Adrenal gland (tissue), 12 donors: ENCODE results near the gene GAR1. TPM values are rescaled to one million over a fixed set of nuclear protein-coding genes. Genes with fewer than 3 reads are reported as not detected.

Experiments
- DNase-seq, 7 donors: peaks; one replicate each; pipeline ENCODE4 v3.0.0-alpha.2; 2019 to 2020
- H3K27ac ChIP-seq, 5 donors: fragments of 200-600 bp; sonication (generic) in 4 of 5; 1 replicate in 3 of 5; 2 replicates in 2 of 5; pipeline versions ENCODE4 v1.5.1 to v1.8.0; 2016 to 2020; ENCODE audit warnings: mild to moderate bottlenecking in 1 of 5
- H3K27me3 ChIP-seq: fragments of 200-600 bp; 2 replicates; pipeline ENCODE4 v1.8.0; 2021
- H3K36me3 ChIP-seq, 2 donors: fragments of 200-600 bp; replicated peaks in 1 of 2; 1 replicate in 1 of 2; 2 replicates in 1 of 2; pipeline versions ENCODE4 v1.5.1 to v1.8.0; 2018 to 2022
- H3K4me1 ChIP-seq, 2 donors: fragments of 200-600 bp; replicated peaks in 1 of 2; 1 replicate in 1 of 2; 2 replicates in 1 of 2; pipeline versions ENCODE4 v1.5.1 to v1.8.0; 2018 to 2021
- H3K4me3 ChIP-seq, 4 donors: fragments of 200-600 bp; sonication (generic) in 3 of 4; one replicate each; pipeline ENCODE4 v1.5.1; 2016 to 2018
- H3K9me3 ChIP-seq, 3 donors: fragments of 200-600 bp; sonication (generic) in 1 of 3; replicated peaks in 1 of 3; 1 replicate in 2 of 3; 2 replicates in 1 of 3; pipeline versions ENCODE4 v1.5.1 to v1.8.0; 2016 to 2021
- CTCF ChIP-seq, 6 experiments: fragments of 450-650 bp in 4 of 6; fragments of 200-600 bp in 2 of 6; sonication (generic) in 1 of 6; IDR thresholded peaks; 1 replicate in 5 of 6; 2 replicates in 1 of 6; pipeline versions ENCODE4 v1.5.1 to v1.8.0; 2016 to 2021; ENCODE audit warnings: antibody characterized with exemption in 6 of 6, mild to moderate bottlenecking in 2 of 6, moderate library complexity in 1 of 6
- POLR2A ChIP-seq, 2 donors: fragments of 450-650 bp; IDR thresholded peaks; one replicate each; pipeline ENCODE4 v1.6.1; 2017; ENCODE audit warnings: antibody characterized with exemption in 2 of 2, mild to moderate bottlenecking in 2 of 2, moderate library complexity in 1 of 2
- WGBS, 4 donors: extraction: QIAGEN DNeasy Blood & Tissue Kit in 2 of 4; methylation state at CpG; one replicate each; pipeline versions ENCODE4 v1.1.5 to v1.1.7; 2013 to 2017; 5-methylcytosine and 5-hydroxymethylcytosine counted together
- intact Hi-C, 2 donors: fragments of 100-400 bp; cut with DNase I; formaldehyde crosslinking; loops; one replicate each; pipeline versions ENCODE4 v1.14.1 to v1.15.0; 2022 to 2023
- polyA plus RNA-seq, 3 donors: library from polyadenylated mRNA; stranded (reverse); fragments of 200-250 nt in 2 of 3; fragments of 350-450 nt in 1 of 3; fragmentation: Illumina TruSeq in 1 of 3; extraction: RNeasy Lipid Tissue Mini Kit (QIAGEN cat#74804) in 1 of 3; gene quantifications; one replicate each; pipeline ENCODE4 v1.2.3, GENCODE V29; 2013 to 2014
- total RNA-seq, 9 donors: library from RNA; depleted of rRNA in 4 of 9; stranded (reverse); fragments of >200 nt in 4 of 9; fragments of 120-200 nt in 1 of 9; fragmentation: NEBNext Ultra II Directional in 1 of 9; extraction: Animal tissue kit (Norgen Biotek cat#: 25700) in 1 of 9; gene quantifications; one replicate each; pipeline versions ENCODE4 v1.1.0 to v1.2.4, GENCODE V29; 2013 to 2023
- donor health status: healthy with polysubstance abuse.
- donor health status: Bipolar disorder and iron deficiency.
- donor health status: DM: yes; HTN: yes; CAD: no.
- donor health status: DM: no; HTN: no; CAD: no.
- donor health status: DM: no; HTN: no; CAD: no.
- donor health status: DM: yes; HTN: yes; CAD: no.

Gene GAR1
- total and polyA plus RNA-seq, 12 donors = 0.97 to 31.6 (median 15.0) TPM

GRCh38 chr4:109811707-109812106 lies 3.9 kb upstream of the GAR1 start:
- Histone ChIP-seq H3K9me3 (no peaks in the 10 kb centered on the region), H3K27ac (no peak overlapping the region), H3K36me3 (no peaks in the 10 kb centered on the region), H3K4me1 (peaks cover 6 to 7% of the 10 kb centered on the region in 2 donors), H3K27me3 (no peaks in the 10 kb centered on the region), H3K4me3 (no peak overlapping the region)
- intact Hi-C loops = no loop called here
- DNase-seq = no peak
- TF ChIP-seq POLR2A (IDR thresholded peaks at IDR 0.05) = no peak
- TF ChIP-seq CTCF (IDR thresholded peaks at IDR 0.05) = no peak
- 54 to 62% (median 59%) methylated on average over 3 of the region's 3 CpGs for WGBS, 4 donors

- peak in 2 of 7 donors; percentile 8 to 15 for DNase-seq
- whole genome bisulfite sequencing, 4 donors = 0 to 1% (median 0%) methylated on average over 16 to 19 of the region's 19 CpGs
- TF ChIP-seq CTCF (IDR thresholded peaks at IDR 0.05) (no peak), POLR2A (IDR thresholded peaks at IDR 0.05) (no peak)
- Histone ChIP-seq H3K9me3 (no peaks in the 10 kb centered on the region), H3K27ac (peak overlapping the region in 2 of 5 donors; percentile 83 to 89), H3K4me1 (peaks cover 10 to 20% of the 10 kb centered on the region in 2 donors), H3K4me3 (peak overlapping the region; percentile 68 to 88 (median 81)), H3K36me3 (peaks cover 0 to 20% of the 10 kb centered on the region in 2 donors), H3K27me3 (no peaks in the 10 kb centered on the region)
- intact Hi-C loops = loop anchor here in 1 of 2 donors (5.0 kb wide), 1 partner anchor 114 kb away; the partner anchor contains the start of gene CASP6
Measured at GRCh38 chr4:109816082-109816442, 500 bp downstream of the GAR1 start.

GRCh38 chr4:109816894-109817293 lies 1.3 kb downstream of the GAR1 start:
- Histone ChIP-seq H3K27me3 (no peaks in the 10 kb centered on the region), H3K9me3 (no peaks in the 10 kb centered on the region), H3K36me3 (peaks cover 0 to 26% of the 10 kb centered on the region in 2 donors), H3K27ac (peak overlapping the region in 1 of 5 donors; percentile 89), H3K4me3 (peak overlapping the region in 1 of 4 donors; percentile 80), H3K4me1 (peaks cover 10 to 20% of the 10 kb centered on the region in 2 donors)
- intact Hi-C loops = loop anchor here in 1 of 2 donors (5.0 kb wide), 1 partner anchor 115 kb away; the partner anchor contains the start of gene CASP6
- 30 to 48% (median 41%) methylated on average over 1 of the region's 1 CpG for WGBS, 4 donors
- no peak for TF ChIP-seq CTCF (IDR thresholded peaks at IDR 0.05)
- TF ChIP-seq POLR2A (IDR thresholded peaks at IDR 0.05) = no peak
- DNase-seq = no peak

- Histone ChIP-seq H3K27me3 (no peaks in the 10 kb centered on the region), H3K4me1 (peaks cover 10 to 20% of the 10 kb centered on the region in 2 donors), H3K36me3 (peaks cover 0 to 37% of the 10 kb centered on the region in 2 donors), H3K4me3 (no peak overlapping the region), H3K27ac (no peak overlapping the region), H3K9me3 (no peaks in the 10 kb centered on the region)
- no peak for TF ChIP-seq POLR2A (IDR thresholded peaks at IDR 0.05)
- TF ChIP-seq CTCF (IDR thresholded peaks at IDR 0.05) = no peak
- intact Hi-C loops = loop anchor here in 1 of 2 donors (5.0 kb wide), 1 partner anchor 116 kb away; the partner anchor contains the start of gene CASP6
- 94 to 97% (median 96%) methylated on average over 4 of the region's 4 CpGs for WGBS, 4 donors
- no peak for DNase-seq
Measured at GRCh38 chr4:109818268-109818667, 2.7 kb downstream of the GAR1 start.
